ENCODE measurements around the gene KANK2.

GRCh38 chr19:11174336-11174735, 23.0 kb downstream of the KANK2 start:
- TF ChIP-seq POLR2AphosphoS5 (IDR thresholded peaks at IDR 0.05; ENCODE audit: low read depth, low read length): no peak
- no peak for TF ChIP-seq POLR2A (IDR thresholded peaks at IDR 0.05; ENCODE audit: low read depth, low read length)
- TF ChIP-seq TAF1 (IDR thresholded peaks at IDR 0.05; ENCODE audit: borderline replicate concordance, low read depth, low read length): no peak

Data from GM12892 (cell line).